Measurements from ENCODE around the gene ISM1.

Gene ISM1

DNA sequence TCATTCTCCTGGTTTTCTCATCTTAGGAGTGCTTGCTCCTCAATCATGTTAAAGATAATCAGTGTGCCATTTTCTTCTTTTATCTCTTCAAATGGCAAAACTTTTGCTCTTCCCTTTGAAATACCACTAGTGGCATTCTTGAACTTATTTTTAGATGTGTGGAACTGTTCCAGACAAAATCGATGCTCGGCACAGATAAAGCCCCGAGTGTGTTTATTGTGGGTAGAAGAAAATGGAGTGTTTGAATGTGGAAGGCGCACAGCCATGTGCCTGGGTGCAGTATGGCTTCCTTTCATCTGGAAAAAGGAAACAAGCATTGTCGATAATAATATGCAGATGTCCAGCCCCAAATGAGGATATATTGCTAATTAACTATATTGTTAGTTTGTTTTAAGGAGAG, 42.4 kb downstream of the ISM1 start:
- no peaks in the 10 kb centered on the region for H3K9me3 ChIP-seq (ENCODE audit: low read length)
- H3K9me2 ChIP-seq (ENCODE audit: low read depth, low read length), result no peaks in the 10 kb centered on the region
- TF ChIP-seq, protein P1, sequence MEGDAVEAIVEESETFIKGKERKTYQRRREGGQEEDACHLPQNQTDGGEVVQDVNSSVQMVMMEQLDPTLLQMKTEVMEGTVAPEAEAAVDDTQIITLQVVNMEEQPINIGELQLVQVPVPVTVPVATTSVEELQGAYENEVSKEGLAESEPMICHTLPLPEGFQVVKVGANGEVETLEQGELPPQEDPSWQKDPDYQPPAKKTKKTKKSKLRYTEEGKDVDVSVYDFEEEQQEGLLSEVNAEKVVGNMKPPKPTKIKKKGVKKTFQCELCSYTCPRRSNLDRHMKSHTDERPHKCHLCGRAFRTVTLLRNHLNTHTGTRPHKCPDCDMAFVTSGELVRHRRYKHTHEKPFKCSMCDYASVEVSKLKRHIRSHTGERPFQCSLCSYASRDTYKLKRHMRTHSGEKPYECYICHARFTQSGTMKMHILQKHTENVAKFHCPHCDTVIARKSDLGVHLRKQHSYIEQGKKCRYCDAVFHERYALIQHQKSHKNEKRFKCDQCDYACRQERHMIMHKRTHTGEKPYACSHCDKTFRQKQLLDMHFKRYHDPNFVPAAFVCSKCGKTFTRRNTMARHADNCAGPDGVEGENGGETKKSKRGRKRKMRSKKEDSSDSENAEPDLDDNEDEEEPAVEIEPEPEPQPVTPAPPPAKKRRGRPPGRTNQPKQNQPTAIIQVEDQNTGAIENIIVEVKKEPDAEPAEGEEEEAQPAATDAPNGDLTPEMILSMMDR (IDR thresholded peaks at IDR 0.05; ENCODE audit: low read length), result no peak
- no peak for TF ChIP-seq EZH2 (IDR thresholded peaks at IDR 0.05; ENCODE audit: borderline replicate concordance, low read length)
- no peak overlapping the region for H3K27ac ChIP-seq (ENCODE audit: low read depth, low read length, poor library complexity, severe bottlenecking)
- H4K20me1 ChIP-seq (ENCODE audit: insufficient read depth, low read length), result no peaks in the 10 kb centered on the region
- no peak overlapping the region for H3K4me2 ChIP-seq (ENCODE audit: low read length)
- no peak overlapping the region for H3K4me3 ChIP-seq (ENCODE audit: low read depth, low read length, poor library complexity, severe bottlenecking)
- H3K79me2 ChIP-seq (ENCODE audit: insufficient read depth, low read length), result no peaks in the 10 kb centered on the region
- H3K36me3 ChIP-seq (ENCODE audit: insufficient read depth, low read length), result no peaks in the 10 kb centered on the region
- H3K27me3 ChIP-seq (ENCODE audit: insufficient read depth, low read length), result no peaks in the 10 kb centered on the region
- no peaks in the 10 kb centered on the region for H3F3A ChIP-seq (ENCODE audit: insufficient read depth, low read length)
- H2AFZ ChIP-seq (ENCODE audit: low read length), result no peak overlapping the region
- no peak overlapping the region for H3K9ac ChIP-seq (ENCODE audit: low read length)
- H3K4me1 ChIP-seq (ENCODE audit: insufficient read depth, low read length, severe bottlenecking), result no peaks in the 10 kb centered on the region

DNA sequence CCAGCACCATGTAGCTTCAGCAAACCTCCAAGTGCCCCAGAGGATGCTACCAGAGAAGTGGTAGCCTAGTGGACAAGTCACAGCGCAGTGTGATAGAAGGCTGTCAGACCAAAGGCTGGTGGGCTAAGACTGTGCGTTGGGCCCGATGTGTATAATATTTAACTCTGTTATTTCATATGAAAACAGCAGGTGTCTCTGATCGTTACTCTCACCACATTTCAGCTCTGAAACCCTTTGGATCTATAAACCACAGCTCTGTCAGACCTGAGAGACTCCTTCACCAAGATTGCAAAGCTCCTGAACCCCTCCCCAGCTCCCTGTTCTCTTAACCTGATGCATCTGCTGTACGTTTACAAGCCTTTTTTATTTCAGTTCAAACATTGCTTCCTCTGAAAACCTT, 43.8 kb downstream of the ISM1 start:
- TF ChIP-seq, protein P1 (IDR thresholded peaks at IDR 0.05; ENCODE audit: low read length), result no peak
- no peak for TF ChIP-seq EZH2 (IDR thresholded peaks at IDR 0.05; ENCODE audit: borderline replicate concordance, low read length)
- H3F3A ChIP-seq (ENCODE audit: insufficient read depth, low read length), result no peaks in the 10 kb centered on the region
- no peaks in the 10 kb centered on the region for H3K27me3 ChIP-seq (ENCODE audit: insufficient read depth, low read length)
- no peaks in the 10 kb centered on the region for H3K79me2 ChIP-seq (ENCODE audit: insufficient read depth, low read length)
- no peaks in the 10 kb centered on the region for H3K36me3 ChIP-seq (ENCODE audit: insufficient read depth, low read length)
- H3K4me2 ChIP-seq (ENCODE audit: low read length), result no peak overlapping the region
- H3K4me1 ChIP-seq (ENCODE audit: insufficient read depth, low read length, severe bottlenecking), result no peaks in the 10 kb centered on the region
- H3K9me2 ChIP-seq (ENCODE audit: low read depth, low read length), result no peaks in the 10 kb centered on the region
- H4K20me1 ChIP-seq (ENCODE audit: insufficient read depth, low read length), result no peaks in the 10 kb centered on the region
- H2AFZ ChIP-seq (ENCODE audit: low read length), result no peak overlapping the region
- no peak overlapping the region for H3K4me3 ChIP-seq (ENCODE audit: low read depth, low read length, poor library complexity, severe bottlenecking)
- H3K9ac ChIP-seq (ENCODE audit: low read length), result no peak overlapping the region
- H3K27ac ChIP-seq (ENCODE audit: low read depth, low read length, poor library complexity, severe bottlenecking), result no peak overlapping the region
- no peaks in the 10 kb centered on the region for H3K9me3 ChIP-seq (ENCODE audit: low read length)

DNA sequence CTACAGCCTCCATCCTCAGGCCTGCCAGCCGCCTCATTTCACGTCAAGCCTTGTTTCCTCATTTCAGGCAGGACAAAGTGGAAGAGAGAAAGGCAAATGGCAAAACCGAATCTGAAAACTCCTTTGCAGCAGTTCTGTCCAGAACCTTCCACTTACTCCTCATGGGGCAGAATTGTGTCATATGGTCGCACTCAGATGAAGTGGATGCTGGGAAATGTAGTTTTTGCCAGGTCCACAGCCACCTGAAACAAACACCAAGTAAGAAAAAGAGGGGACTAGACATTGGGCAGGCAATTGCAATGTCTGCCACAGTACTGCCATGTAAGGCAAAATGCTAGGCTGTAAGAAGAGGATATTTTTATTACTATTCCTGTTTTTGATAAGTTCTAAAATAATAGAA, 44.9 kb downstream of the ISM1 start:
- Histone ChIP-seq H3K4me1 (ENCODE audit: insufficient read depth, low read length, severe bottlenecking) (no peaks in the 10 kb centered on the region), H3F3A (ENCODE audit: insufficient read depth, low read length) (no peaks in the 10 kb centered on the region), H2AFZ (ENCODE audit: low read length) (no peak overlapping the region), H3K79me2 (ENCODE audit: insufficient read depth, low read length) (no peaks in the 10 kb centered on the region), H3K4me3 (ENCODE audit: low read depth, low read length, poor library complexity, severe bottlenecking) (no peak overlapping the region), H3K27me3 (ENCODE audit: insufficient read depth, low read length) (no peaks in the 10 kb centered on the region), H3K27ac (ENCODE audit: low read depth, low read length, poor library complexity, severe bottlenecking) (no peak overlapping the region), H3K9me2 (ENCODE audit: low read depth, low read length) (no peaks in the 10 kb centered on the region), H3K4me2 (ENCODE audit: low read length) (no peak overlapping the region), H3K9ac (ENCODE audit: low read length) (no peak overlapping the region), H4K20me1 (ENCODE audit: insufficient read depth, low read length) (no peaks in the 10 kb centered on the region), H3K9me3 (ENCODE audit: low read length) (no peaks in the 10 kb centered on the region), H3K36me3 (ENCODE audit: insufficient read depth, low read length) (no peaks in the 10 kb centered on the region)
- no peak for TF ChIP-seq EZH2 (IDR thresholded peaks at IDR 0.05; ENCODE audit: borderline replicate concordance, low read length)
- TF ChIP-seq, protein P1 (IDR thresholded peaks at IDR 0.05; ENCODE audit: low read length), result no peak
